GM19372 (cell line): Measurements from ENCODE around the gene RECK.
"Not testable (repeated sequence)": the region's sequence is repeated elsewhere in the genome, so short reads cannot be mapped to it uniquely, and the experiment has no call there.

Experiments
- ATAC-seq: cut with Tn5 transposase; IDR thresholded peaks from one replicate; pipeline ENCODE4 v1.9.1; 2021; ENCODE audit warnings: mild to moderate bottlenecking, low read depth, moderate library complexity; ENCODE audit not compliant: unreplicated experiment

The RECK gene, protein sequence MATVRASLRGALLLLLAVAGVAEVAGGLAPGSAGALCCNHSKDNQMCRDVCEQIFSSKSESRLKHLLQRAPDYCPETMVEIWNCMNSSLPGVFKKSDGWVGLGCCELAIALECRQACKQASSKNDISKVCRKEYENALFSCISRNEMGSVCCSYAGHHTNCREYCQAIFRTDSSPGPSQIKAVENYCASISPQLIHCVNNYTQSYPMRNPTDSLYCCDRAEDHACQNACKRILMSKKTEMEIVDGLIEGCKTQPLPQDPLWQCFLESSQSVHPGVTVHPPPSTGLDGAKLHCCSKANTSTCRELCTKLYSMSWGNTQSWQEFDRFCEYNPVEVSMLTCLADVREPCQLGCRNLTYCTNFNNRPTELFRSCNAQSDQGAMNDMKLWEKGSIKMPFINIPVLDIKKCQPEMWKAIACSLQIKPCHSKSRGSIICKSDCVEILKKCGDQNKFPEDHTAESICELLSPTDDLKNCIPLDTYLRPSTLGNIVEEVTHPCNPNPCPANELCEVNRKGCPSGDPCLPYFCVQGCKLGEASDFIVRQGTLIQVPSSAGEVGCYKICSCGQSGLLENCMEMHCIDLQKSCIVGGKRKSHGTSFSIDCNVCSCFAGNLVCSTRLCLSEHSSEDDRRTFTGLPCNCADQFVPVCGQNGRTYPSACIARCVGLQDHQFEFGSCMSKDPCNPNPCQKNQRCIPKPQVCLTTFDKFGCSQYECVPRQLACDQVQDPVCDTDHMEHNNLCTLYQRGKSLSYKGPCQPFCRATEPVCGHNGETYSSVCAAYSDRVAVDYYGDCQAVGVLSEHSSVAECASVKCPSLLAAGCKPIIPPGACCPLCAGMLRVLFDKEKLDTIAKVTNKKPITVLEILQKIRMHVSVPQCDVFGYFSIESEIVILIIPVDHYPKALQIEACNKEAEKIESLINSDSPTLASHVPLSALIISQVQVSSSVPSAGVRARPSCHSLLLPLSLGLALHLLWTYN

DNA sequence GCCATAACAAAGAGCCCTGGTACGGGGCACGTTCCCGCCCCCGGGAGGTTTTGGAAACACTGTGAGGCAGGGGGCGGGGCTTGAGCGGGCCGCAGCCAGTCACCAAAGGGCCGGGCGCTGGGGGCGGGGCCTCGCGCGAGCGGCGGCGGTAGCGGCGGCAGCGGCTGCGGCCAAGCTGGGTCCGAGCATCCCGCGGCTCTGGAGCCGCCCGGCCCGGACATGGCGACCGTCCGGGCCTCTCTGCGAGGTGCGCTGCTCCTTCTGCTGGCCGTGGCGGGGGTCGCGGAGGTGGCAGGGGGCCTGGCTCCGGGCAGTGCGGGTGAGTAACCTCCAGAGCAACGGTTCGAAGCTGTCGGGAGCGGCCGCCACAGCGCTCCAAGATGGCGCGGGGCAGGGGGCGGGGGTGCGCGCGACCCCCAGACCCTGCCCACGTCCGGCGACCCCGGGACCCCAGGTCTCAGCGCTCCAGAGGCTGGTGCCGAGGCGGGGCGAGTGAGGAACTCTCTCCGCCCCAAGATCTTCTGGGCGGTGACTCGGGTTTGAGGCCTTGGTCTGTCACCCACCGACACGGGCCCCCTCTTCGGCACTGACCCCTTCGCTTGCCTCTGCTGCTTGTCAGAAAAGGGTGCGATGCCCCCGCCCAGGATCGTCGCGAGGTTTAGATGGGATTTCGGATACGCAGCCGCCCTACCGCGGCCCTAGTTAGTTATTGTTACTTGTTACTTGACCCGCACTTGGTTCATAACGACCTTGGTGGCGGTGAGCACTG lies at the start of gene RECK:
Gene RECK, plus strand, starts transcription at position 134 of the 769 bp plus-strand sequence. Its CDS starts 86 bp downstream, at position 220.
- ATAC-seq: peak; percentile 84

DNA sequence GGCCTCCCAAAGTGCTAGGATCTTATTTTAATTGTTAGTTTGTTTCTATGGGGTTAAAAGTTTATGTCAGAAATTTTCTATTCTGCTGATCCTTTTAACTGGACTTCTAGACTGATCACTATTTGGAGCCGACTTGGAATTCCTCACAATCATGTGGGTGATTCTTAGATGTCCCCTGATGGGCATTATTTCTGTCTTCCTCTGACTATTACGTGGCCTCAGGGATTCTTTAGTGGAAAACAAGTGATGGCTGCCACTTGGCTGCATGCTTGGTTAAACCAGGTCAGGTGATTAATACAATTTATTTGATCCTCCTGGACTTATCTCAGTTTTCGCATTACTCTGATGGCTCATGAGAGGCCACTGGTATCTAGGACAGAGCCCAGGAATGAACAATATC lies 46.6 kb upstream of the RECK start:
- ATAC-seq: no peak

GRCh38 chr9:35993136-35993535 lies 43.6 kb upstream of the RECK start:
- ATAC-seq: not testable (repeated sequence)

- no peak for ATAC-seq
Observed at GRCh38 chr9:35993976-35994720, 42.6 kb upstream of the RECK start.

DNA sequence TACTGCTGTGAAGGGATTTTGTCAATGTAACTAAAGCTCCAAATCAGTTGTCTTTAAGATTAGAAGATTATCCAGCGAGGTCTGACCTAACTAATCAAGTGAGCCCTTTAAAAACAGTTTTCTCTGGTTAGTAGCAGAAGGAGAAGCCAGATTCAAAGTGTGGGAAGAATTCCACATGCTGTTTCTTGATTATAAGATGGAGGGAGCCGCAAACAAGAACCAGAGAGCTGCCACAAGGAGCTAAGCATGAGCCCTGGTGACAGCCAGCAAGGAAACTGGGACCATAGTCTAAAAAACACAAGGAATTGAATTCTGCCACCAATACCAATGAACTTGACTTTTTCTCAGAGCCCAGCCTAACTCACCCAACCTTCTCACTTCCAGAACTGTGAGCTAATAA lies 41.8 kb upstream of the RECK start:
- no peak for ATAC-seq

DNA sequence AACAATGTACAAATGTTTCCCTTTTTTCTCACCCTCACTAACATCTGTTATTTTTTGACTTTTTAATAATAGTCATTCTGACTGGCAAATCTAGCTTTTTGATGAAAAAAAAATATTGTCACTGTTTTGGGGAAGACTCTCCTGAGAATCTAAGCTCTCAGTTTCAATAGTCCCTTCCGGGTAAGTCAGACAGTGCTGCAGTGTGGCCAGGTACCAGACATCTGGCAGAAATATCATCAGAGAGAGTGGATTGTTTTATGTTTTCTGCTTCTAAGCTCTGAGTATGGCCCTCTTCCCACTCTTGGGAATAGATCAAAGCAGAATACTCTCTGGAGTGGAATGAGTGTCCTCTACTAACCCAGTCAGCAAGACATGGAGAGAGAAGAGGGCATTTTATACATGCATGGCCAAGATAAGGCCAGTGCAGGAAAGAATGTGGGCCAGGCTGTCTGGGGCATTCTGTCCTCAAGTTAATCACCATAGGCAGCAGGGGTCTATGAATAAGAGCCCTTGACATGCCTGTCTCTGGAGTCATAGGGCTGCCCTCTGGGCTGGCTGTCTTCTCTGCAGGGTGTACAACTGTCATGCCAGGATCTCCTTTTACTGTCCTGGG lies 40.2 kb upstream of the RECK start:
- ATAC-seq: no peak

DNA sequence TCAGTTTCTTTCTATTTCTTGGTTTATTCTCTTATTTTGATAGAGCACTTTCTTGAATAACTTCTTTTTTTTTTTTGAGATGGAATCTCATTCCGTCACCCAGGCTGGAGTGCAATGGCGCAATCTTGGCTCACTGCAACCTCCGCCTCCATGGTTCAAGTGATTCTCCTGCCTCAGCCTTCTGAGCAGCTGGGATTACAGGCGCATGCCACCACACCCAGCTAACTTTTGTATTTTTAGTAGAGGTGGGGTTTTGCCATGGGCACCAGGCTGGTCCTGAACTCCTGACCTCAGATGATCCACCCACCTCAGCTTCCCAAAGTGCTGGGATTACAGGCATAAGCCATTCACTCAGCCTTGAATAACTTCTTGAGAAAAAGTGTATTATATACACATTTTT lies 39.7 kb upstream of the RECK start:
- ATAC-seq: not testable (repeated sequence)

DNA sequence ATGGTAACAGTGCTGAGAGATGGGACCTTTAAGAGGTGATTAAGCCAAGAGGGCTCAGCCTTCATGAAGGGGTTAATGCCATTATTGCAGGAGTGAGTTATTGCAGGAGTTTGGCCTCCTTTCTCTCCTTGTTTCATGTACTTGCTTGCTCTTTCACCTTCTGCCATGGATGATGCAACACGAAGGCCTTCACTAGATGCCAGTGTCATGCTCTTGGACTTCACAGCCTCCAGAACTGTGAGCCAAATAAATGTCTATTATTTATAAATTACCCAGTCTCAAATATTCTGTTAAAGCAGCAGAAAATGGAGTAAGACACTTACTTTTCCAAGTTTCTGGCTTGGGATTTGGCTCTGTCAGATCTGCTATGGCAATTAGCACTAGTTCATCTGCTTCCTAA lies 38.4 kb upstream of the RECK start:
- no peak for ATAC-seq

- no peak for ATAC-seq
Observed at GRCh38 chr9:36005891-36006290, 30.8 kb upstream of the RECK start.

DNA sequence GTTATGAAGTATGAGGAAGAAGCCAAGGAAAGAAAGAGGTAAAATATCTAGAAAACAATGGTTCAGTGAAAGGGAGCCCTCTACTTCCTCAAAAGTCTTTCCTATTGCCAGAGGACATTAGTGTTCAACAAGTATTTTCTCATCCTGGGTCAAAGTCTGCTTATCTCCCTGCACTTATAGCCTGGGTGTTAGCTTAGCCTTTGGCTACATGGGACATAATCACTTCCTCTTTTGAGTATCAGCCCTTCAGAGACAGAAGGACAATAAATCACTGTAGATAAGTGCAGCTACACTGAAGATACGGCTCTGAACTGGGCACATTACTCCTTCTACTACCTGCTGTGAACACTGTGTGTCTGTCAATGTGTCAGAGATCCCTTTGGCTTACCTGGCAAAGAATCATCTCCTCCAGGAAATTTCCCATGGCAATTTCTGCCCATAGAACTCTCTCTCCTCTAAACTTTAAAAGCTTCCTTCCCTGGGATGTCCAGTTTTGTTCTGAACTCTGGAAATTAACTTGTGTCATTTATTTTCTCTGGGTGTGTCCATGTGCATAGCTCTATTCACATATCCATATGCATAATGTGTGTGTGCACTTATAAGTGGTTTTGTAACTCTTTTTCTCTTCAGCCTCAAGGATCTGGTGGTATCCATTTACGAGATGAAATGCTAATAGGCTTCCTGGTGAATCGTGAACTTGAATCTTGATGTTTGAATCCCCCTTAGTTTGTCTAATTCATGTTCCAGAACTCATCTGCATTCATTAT lies 30.0 kb upstream of the RECK start:
- no peak for ATAC-seq

DNA sequence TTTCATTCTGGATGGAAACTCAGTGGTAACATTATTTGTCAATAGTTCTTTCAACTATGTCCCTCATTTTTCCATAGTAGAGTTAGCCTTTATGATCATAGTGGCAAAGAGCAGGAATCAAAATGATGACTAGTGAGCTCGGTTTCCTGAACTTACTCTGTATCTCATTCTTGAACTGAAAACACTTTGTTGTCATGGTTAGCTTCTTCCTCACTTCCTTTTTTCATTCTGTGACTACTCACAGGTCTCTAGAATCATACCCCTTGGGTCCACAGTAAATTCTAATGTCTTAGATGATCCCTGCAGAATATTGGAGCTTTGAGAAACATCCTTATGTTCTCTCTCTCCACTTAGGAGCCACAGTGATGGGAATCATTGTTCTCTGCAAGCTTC lies 29.4 kb upstream of the RECK start:
- no peak for ATAC-seq

- ATAC-seq: no peak
Observed at GRCh38 chr9:36007852-36008251, 28.9 kb upstream of the RECK start.

DNA sequence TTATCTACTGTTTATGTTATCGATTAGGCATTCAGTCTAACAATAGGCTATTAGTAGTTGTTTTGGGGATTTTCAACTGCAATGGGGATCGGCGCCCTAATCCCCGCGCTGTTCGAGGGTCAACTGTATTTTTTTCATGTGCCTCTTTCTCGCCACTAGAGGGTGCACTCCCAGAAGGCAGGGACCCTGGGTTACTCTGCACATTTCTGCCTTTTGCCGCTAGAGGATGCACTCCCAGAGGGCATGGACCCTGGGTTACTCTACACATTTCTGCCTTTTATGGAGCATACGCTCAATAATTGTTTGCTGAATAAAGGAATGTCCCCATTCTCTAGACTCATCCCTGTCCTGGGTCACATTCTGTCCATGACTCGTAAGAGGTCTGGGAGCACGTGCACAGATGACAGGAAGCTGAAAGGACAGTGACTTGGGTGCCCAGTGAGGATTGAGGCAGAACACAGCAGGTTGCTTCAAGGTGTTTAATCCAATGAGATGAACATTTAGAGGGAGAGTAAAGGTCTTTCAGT lies 27.9 kb upstream of the RECK start:
- no peak for ATAC-seq

GRCh38 chr9:36011379-36011778 lies 25.3 kb upstream of the RECK start:
- ATAC-seq: no peak

GRCh38 chr9:36017278-36017677 lies 19.4 kb upstream of the RECK start:
- ATAC-seq: no peak

GRCh38 chr9:36018129-36018528 lies 18.6 kb upstream of the RECK start:
- no peak for ATAC-seq

GRCh38 chr9:36018891-36019720 lies 17.6 kb upstream of the RECK start:
- ATAC-seq: no peak

- no peak for ATAC-seq
Observed at GRCh38 chr9:36021968-36022367, 14.7 kb upstream of the RECK start.
